GM19467 (cell line): ENCODE results near the gene SV2C.

Source experiments
- ATAC-seq: cut with Tn5 transposase; IDR thresholded peaks from one replicate; pipeline ENCODE4 v1.9.1; 2021; ENCODE audit warnings: mild to moderate bottlenecking, moderate library complexity; ENCODE audit not compliant: unreplicated experiment

SV2C gene

DNA sequence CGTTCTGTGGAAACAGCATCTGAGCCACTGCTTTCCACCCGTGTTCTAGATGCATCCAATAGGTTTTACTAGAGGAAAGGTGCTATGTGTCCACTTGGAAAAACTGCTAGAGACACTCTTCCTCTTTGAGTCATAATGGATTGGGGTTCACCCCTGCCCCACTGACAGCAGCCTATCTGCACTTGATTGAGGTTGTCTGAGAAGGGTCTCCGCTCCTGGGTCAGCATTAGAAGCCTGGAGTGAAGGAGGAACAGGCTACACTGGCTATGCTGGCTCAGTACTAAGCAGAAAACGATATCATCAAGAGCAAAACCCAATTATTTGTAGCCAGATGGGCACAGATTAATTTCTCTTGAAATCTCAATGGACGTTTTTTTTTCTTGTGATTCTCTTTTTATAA is 167.3 kb downstream of the SV2C start:
- ATAC-seq: no peak

DNA sequence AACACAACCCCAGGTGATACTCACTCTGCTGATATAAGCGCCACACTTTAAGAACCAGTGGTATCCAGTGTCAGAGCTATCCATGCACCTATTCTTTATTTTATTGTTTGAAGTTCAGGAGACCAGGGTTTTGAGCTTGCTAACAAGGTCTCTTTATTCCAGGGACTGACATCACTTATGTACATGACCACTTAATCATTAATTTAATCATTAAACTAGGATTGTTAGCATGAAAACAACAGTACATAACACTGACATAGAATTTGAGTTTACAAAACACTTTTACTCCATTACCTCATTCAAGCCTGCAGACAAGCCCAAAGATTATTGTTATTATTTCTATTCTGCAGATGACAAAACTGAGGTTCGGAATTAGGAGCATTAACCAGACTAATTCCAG is 168.5 kb downstream of the SV2C start:
- ATAC-seq: no peak

DNA sequence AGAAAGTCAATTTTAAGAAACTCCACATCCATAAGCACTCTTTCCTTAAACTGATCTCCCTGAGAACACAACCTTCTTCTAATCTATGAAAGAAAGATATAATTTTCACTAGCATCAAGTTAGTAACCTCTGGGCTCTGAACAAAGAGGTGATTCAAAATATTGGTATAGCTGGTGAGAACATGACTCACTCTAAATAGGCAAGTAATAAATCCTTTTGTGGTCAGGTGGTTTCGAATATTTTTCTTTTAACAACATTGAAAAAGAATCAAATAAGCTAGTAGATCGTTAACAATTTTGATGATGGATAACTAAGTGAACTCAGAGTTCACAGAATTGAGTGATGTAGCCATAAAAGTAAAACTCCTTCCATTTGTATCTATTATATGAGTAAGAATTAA is 169.3 kb downstream of the SV2C start:
- ATAC-seq: no peak

DNA sequence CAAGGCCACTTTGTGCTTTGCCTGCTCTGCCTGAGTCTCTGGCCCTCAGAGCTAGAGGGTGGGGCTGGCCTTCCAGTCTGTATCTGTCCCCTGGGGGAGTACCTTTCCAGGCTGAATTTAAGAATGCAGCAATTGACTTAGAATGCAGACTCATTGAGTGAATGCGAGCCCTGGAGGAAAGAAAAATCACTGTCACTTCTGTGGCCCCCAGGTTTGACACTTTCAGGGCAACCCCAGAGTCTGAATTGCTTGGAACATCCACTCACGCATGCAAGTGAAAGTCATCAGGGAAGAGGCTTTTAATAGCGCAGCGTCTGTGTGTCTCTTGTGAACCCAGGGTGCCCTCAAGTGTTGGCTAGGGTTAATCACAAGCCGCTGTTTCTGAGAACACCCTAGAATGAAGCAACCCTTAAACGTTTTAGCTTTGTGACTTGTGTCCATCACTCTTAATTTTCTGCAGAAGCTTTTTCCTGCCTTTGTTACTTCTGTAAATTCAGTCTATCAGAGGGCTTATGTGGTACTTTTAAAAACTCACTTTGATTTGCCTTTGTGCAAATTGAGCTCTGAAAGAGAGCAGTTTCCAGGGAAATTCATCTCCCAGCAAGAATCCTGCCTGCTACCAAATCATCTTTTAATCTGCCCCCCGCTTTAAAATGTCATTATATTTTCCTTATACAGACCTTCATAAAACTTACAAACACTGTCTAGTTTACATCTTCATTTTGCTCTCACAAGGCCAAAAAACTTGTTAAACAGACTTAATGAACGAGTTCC is 173.1 kb downstream of the SV2C start:
- peak; percentile 75 for ATAC-seq

GRCh38 chr5:76257225-76257833 is 174.1 kb downstream of the SV2C start:
- ATAC-seq: no peak

- ATAC-seq: no peak
These were observed 174.7 kb downstream of the SV2C start for GRCh38 chr5:76257897-76258296.

- no peak for ATAC-seq
These were observed 181.5 kb downstream of the SV2C start for GRCh38 chr5:76264681-76265080.

DNA sequence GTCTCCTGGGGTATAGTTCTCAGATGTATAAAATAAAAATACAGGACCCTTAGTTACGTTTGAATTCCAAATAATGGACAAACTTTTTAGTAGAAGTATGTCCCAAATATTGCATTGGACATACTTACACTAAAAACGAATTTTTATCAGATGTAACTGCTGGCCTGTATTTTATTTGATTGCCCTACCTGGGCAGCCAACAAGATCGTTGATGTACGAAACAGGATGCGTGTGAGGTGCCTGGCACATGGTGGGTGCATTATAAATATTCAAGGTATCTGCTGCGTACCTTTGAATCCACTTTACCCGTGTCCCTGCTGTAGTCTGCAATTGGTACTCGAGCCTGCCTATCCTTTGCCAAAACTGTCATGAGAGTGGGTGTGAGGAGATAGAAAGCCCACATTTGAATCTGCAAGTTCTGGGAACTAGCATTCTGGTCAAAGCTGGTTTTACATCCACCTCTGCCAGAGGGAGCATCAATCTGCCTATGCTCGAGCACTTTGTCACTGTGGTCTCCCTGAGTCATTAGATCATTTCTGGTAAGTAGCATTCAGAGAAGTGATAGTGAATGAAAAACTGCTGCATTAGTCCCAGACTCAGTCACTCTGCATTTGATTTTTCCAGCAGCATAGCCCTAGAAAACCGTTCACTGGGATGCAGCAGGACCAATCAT is 186.2 kb downstream of the SV2C start:
- ATAC-seq: no peak

GRCh38 chr5:76269932-76270610 is 186.9 kb downstream of the SV2C start:
- no peak for ATAC-seq

- ATAC-seq: no peak
These were observed 188.7 kb downstream of the SV2C start for GRCh38 chr5:76271836-76272235.

- no peak for ATAC-seq
These were observed 190.2 kb downstream of the SV2C start for GRCh38 chr5:76273206-76273885.

DNA sequence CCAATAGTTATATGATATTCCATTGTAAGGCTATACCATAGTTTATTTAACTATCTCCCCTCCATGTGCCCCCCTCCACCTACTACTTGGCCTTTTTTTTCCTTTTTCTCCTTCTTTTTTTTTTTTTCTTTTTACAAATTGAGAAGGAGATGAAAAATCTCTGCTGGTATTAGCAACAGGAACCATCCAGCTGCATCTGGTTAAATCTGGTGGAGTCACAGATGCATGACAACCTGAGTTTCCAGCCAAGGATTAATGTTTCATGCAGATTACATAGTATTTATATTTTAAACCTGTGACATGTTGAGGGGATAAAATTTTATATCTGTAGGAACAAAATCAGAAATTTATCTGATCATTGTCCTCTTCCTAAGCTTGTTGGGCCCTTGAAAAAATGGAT is 191.4 kb downstream of the SV2C start:
- ATAC-seq: no peak

GRCh38 chr5:76277736-76278135 is 194.6 kb downstream of the SV2C start:
- ATAC-seq: no peak

GRCh38 chr5:76278261-76278789 is 195.1 kb downstream of the SV2C start:
- no peak for ATAC-seq

DNA sequence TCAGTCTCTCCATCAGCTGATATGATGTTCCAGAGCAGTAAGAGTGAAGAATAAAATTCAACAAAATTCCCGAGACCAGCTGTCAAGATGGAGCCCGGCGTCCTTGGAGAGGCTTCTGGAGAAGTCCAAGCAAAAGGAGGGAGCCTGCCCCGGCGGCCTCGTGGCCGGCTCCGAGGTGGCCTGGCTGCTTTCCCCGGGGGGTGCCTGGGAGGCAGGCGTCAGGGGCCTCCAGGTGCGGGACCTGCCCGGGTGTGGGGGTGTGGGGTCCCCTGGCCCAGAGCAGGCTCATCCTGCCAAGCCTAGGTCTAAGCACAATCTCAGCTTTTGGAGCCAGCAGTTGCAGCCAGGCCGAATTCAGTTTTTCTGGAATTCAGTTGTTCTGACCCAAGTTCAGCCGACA is 197.3 kb downstream of the SV2C start:
- ATAC-seq: no peak

- ATAC-seq: no peak
These were observed 200.5 kb downstream of the SV2C start for GRCh38 chr5:76283670-76284069.

DNA sequence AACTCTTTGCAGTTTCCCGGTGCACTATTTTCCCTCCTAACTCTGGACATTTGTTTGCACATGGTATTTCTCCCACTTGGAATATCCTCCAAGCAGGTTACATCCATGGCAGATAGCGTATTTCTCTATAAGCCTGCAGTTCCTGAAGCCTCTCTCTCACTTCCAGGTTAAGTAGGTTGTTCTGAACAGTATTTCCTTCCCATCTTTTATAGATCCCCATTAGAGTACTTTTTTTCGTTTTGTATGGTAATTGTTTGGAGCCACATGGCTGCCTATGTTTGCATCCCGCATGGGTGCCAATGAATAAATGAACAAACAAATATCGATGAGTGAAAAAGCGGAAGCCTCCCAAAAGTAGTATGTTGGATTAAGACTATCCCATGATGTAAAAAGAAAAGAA is 206.5 kb downstream of the SV2C start:
- no peak for ATAC-seq

DNA sequence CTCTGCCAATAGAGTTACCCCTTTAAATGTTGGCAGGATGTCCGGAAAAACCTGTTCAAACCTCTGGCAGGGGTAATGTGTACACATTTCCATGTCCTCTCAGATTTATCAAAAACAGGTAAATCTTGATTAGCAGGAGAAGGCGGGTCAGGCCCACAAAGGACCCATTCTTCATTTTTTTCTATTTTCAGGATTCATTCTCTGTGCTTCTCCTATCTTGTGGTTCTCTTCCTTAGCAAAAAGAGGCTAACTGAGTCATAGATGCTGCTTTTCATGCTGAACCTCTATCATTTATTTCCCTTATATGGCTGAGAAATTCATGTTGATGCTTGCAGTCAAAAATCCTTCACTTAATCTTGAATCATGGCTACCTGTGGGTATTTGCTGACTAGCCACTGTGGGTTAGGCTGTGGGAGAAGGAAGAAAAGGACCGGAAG is 207.2 kb downstream of the SV2C start:
- no peak for ATAC-seq

DNA sequence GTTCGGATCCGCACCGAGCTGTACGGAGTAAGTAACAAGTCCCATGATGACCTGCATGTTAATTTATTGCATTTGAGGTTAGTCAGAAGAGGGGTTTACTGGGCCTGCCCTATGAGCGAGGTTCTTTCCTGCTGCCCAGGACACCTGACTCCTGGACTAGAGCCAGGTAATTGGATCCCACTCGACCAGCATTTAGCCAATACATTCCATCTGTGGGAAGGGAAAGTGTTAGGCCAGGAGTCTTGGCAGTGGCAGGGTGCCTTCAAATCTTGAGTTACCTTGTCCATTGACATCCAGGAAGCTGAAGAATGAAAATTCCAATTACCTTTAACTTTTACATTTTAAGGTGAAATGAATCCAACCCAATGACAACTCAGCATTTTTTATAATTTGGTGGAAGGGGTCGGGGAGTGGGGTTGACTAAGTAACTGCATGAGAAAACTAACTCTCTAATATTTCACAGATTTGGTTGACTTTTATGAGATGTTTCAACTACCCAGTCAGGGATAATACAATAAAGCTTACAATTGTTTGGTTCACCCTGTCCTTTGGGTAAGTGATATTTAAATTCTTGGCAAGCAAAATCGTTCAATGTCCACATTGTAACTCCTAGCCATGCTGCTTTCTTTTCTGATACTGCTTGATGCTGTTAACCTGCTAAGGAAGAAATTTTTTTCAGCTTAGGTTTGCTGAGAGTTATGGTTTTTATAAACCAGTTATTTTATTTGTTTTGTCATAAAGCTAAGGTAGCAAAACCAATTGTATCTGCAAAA is 208.3 kb downstream of the SV2C start:
- no peak for ATAC-seq
